GM06990 (cell line): Measurements from ENCODE around the gene HSBP1.

Source experiments
- DNase-seq: peaks from one replicate; pipeline ENCODE4 v3.0.0-alpha.2; 2011; ENCODE audit not compliant: insufficient read length; ENCODE audit errors: extremely low read depth
- H3K27me3 ChIP-seq: replicated peaks from 2 replicates; pipeline ENCODE4 v1.6.0; 2011; ENCODE audit warnings: low read length; ENCODE audit not compliant: control insufficient read depth, insufficient read depth
- H3K36me3 ChIP-seq: 2 replicates; pipeline ENCODE4 v1.5.1; 2011; ENCODE audit warnings: low read length; ENCODE audit not compliant: control insufficient read depth, insufficient read depth
- H3K4me3 ChIP-seq: replicated peaks from 2 replicates; pipeline ENCODE4 v1.5.1; 2011; ENCODE audit warnings: low read depth, mild to moderate bottlenecking, control low read depth, low read length
- CTCF ChIP-seq: IDR thresholded peaks from 2 replicates; pipeline ENCODE4 v1.5.1; 2011; ENCODE audit warnings: low read length, control low read depth, mild to moderate bottlenecking, inconsistent platforms; ENCODE audit not compliant: insufficient read depth, poor library complexity, severe bottlenecking

Gene HSBP1

GRCh38 chr16:83771306-83771942 is 36.4 kb upstream of the HSBP1 start:
- no peak overlapping the region for H3K4me3 ChIP-seq
- DNase-seq: no peak
- H3K27me3 ChIP-seq: no peaks in the 10 kb centered on the region; the same call in 1 of the 2 replicates
- H3K36me3 ChIP-seq: no peaks in the 10 kb centered on the region
- TF ChIP-seq CTCF: no peak

- Histone ChIP-seq H3K36me3 (no peaks in the 10 kb centered on the region), H3K27me3 (no peaks in the 10 kb centered on the region; the same call in 1 of the 2 replicates), H3K4me3 (no peak overlapping the region)
- DNase-seq: no peak
- no peak for TF ChIP-seq CTCF
Measured at GRCh38 chr16:83772806-83773205, 35.0 kb upstream of the HSBP1 start.

GRCh38 chr16:83774066-83774465 is 33.7 kb upstream of the HSBP1 start:
- no peak for TF ChIP-seq CTCF
- H3K4me3 ChIP-seq: no peak overlapping the region
- no peak for DNase-seq

GRCh38 chr16:83776944-83777343 is 30.8 kb upstream of the HSBP1 start:
- no peaks in the 10 kb centered on the region; the same call in 1 of the 2 replicates for H3K27me3 ChIP-seq
- no peaks in the 10 kb centered on the region for H3K36me3 ChIP-seq
- H3K4me3 ChIP-seq: no peak overlapping the region
- no peak for DNase-seq
- TF ChIP-seq CTCF: no peak

More at GRCh38 chr16:83774066-83774465, 33.7 kb upstream of the HSBP1 start:
- no peaks in the 10 kb centered on the region for H3K36me3 ChIP-seq
- H3K27me3 ChIP-seq: no peaks in the 10 kb centered on the region; the same call in 1 of the 2 replicates

GRCh38 chr16:83779886-83780285 is 27.9 kb upstream of the HSBP1 start:
- TF ChIP-seq CTCF: no peak

More at GRCh38 chr16:83779886-83780285, 27.9 kb upstream of the HSBP1 start:
- DNase-seq: no peak
- Histone ChIP-seq H3K27me3 (no peaks in the 10 kb centered on the region; the same call in 1 of the 2 replicates), H3K4me3 (no peak overlapping the region), H3K36me3 (no peaks in the 10 kb centered on the region)
